Measurements from ENCODE around the gene THOC1. TPM values are rescaled to one million over a fixed set of nuclear protein-coding genes. Genes with fewer than 3 reads are reported as not detected.
"Not testable (repeated sequence)": the region's sequence is repeated elsewhere in the genome, so short reads cannot be mapped to it uniquely, and the experiment has no call there.

The THOC1 gene
- total RNA-seq, 2 experiments from 2014 or later = 66.0 to 69.5 TPM

DNA sequence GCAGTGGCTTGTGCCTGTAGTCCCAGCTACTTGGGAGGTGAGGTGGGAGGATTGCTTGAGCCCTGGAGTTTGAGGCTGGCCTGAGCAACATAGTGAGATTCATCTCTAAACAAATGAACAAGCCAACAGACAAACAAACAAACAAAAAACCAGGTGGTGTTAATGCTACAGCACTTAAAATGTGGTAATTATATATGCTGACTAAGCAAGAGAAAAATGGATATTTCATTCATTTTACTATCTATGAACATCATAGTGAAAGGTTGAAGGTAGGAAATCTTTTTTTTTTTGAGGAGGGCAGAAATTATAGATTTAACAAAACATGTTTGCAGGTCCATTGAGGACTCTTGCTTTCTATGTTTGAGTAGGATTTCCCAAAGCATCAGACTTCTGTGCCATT is 42.2 kb upstream of the THOC1 start:
- ChIA-PET CTCF (no interaction called here), POLR2A (no interaction called here)
- no peaks in the 10 kb centered on the region for H3K9me3 Mint-ChIP-seq
- no peak for ATAC-seq
- no peaks in the 10 kb centered on the region for H3K4me1 Mint-ChIP-seq (ENCODE audit: low read depth)
- no peak overlapping the region for H3K27ac Mint-ChIP-seq
- no peak for DNase-seq
- intact Hi-C loops (cut with micrococcal nuclease) = no loop called here
- no peak overlapping the region for H3K4me3 Mint-ChIP-seq
- no peaks in the 10 kb centered on the region for H3K36me3 Mint-ChIP-seq (ENCODE audit: low read depth)
- no peak for TF ChIP-seq CTCF (IDR thresholded peaks at IDR 0.05)
- H3K27me3 Mint-ChIP-seq = peaks cover 8% of the 10 kb centered on the region

GRCh38 chr18:308086-308485 is 40.2 kb upstream of the THOC1 start:
- H3K27me3 Mint-ChIP-seq, DNase-seq: not testable (repeated sequence)

DNA sequence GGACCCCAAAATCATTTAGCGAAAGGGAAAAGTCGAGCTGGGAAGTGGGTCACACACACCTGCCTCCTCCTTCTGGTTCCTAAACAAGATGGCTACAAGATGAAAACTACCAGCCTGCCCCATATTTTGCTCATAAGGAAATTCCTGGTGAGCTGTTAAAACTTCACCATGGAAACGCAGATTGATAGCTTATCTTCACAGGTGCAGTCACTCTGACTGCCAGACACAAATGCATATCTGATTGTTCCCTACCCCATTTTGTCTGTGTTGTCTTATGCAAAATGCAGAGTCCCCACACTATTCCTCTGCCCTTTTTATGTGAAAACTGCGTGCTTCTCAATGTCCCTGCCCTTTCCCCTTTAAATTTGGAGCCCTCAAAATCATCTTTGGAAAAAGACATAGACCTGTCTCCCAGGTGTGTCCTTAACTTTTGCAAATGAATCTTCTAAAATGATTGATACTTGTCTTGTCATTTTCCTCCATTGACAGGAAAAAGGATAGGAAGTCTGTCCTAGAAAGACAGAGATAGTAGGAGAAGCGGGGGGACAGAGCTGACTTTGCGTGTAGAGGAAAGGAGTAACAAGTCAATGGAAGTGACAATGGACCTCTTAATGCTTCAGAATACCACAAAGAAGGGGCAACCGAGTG is 38.9 kb upstream of the THOC1 start:
- POLR2A ChIA-PET = no interaction called here
- CTCF ChIA-PET = no interaction called here
- intact Hi-C loops (cut with micrococcal nuclease) = no loop called here
- Mint-ChIP-seq H3K27me3 (peaks cover 11% of the 10 kb centered on the region), H3K36me3 (ENCODE audit: low read depth) (no peaks in the 10 kb centered on the region), H3K27ac (no peak overlapping the region), H3K4me1 (ENCODE audit: low read depth) (no peaks in the 10 kb centered on the region), H3K4me3 (no peak overlapping the region), H3K9me3 (no peaks in the 10 kb centered on the region)
- ATAC-seq (no peak), DNase-seq (no peak)
- no peak for TF ChIP-seq CTCF (IDR thresholded peaks at IDR 0.05)

More at GRCh38 chr18:308086-308485, 40.2 kb upstream of the THOC1 start:
- POLR2A ChIA-PET = interaction anchor here (0.6 kb wide), 1 partner anchor 16 kb away, joined by 3 read pairs; no protein-coding TSS in a partner anchor
- H3K36me3 Mint-ChIP-seq (ENCODE audit: low read depth); intact Hi-C loops (cut with micrococcal nuclease); H3K27ac Mint-ChIP-seq; H3K4me3 Mint-ChIP-seq; ATAC-seq; H3K4me1 Mint-ChIP-seq (ENCODE audit: low read depth); CTCF ChIA-PET; H3K9me3 Mint-ChIP-seq: not testable (repeated sequence)

DNA sequence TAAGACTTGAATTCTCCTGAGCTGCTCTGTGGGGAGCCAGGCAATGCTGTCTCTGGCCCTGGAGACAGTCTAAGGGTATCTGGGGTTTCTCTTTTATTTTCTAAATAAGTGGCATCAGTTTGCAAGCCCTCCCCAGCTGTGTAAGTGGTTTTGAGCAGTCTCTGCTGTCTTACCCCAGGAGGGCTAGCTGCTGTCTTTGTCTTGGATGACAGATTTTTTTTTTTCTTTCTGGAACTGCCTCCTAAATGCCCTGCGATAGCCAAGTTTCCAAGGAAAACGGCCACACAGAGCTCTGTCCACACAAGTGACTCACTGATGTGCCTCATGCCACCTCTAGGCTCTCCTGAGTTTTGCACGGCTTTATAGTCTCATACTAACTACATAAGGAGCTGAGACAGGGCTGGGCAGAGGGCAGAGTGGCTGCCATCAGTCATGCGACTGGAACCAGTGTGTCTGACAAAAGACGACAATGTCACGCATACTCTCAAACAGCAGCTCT is 37.2 kb upstream of the THOC1 start:
- no peak overlapping the region for H3K4me3 Mint-ChIP-seq
- intact Hi-C loops (cut with micrococcal nuclease) = no loop called here
- DNase-seq (no peak), ATAC-seq (no peak)
- H3K36me3 Mint-ChIP-seq (ENCODE audit: low read depth) = no peaks in the 10 kb centered on the region
- ChIA-PET CTCF (no interaction called here), POLR2A (no interaction called here)
- no peaks in the 10 kb centered on the region for H3K4me1 Mint-ChIP-seq (ENCODE audit: low read depth)
- no peak for TF ChIP-seq CTCF (IDR thresholded peaks at IDR 0.05)
- no peaks in the 10 kb centered on the region for H3K9me3 Mint-ChIP-seq
- peaks cover 14% of the 10 kb centered on the region for H3K27me3 Mint-ChIP-seq
- no peak overlapping the region for H3K27ac Mint-ChIP-seq

DNA sequence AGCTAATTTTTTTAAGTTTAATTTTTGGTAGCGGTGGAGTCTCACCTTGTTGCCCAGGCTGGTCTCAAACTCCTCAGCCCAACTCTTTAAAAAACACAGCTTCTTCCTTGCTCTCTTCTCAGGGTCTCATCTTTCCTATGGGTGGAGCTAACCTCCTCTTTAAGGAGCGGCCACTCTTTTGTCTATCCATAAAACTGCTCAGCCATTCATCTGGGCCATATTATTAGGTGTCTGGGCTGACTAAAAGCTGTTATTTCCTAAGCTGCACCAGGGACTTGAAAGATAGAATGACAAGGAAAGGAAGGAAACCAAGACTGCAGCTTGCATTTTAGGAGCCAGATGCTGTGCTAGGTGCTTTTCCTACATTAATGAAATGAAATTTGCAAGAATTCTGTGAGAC is 35.8 kb upstream of the THOC1 start:
- no peak overlapping the region for H3K4me3 Mint-ChIP-seq
- no peaks in the 10 kb centered on the region for H3K4me1 Mint-ChIP-seq (ENCODE audit: low read depth)
- CTCF ChIA-PET = interaction anchor here (1.2 kb wide), 1 partner anchor 23 kb away, joined by 4 read pairs; no protein-coding TSS in a partner anchor
- peaks cover 13% of the 10 kb centered on the region for H3K27me3 Mint-ChIP-seq
- POLR2A ChIA-PET = interaction anchor here (0.8 kb wide), 1 partner anchor 83 kb away, joined by 4 read pairs; no protein-coding TSS in a partner anchor
- ATAC-seq (no peak), DNase-seq (no peak)
- intact Hi-C loops (cut with micrococcal nuclease) = no loop called here
- no peak overlapping the region for H3K27ac Mint-ChIP-seq
- H3K9me3 Mint-ChIP-seq = no peaks in the 10 kb centered on the region
- no peaks in the 10 kb centered on the region for H3K36me3 Mint-ChIP-seq (ENCODE audit: low read depth)
- TF ChIP-seq CTCF (IDR thresholded peaks at IDR 0.05) = no peak
